Measurements from ENCODE around the gene CCDC88C. TPM values are rescaled to one million over a fixed set of nuclear protein-coding genes. Genes with fewer than 3 reads are reported as not detected.

Gene CCDC88C
- total RNA-seq, 1 donor from 2014 or later: 16.4 TPM

- no peak for TF ChIP-seq CTCF (conservative IDR thresholded peaks at IDR 0.05; ENCODE audit: low read depth, low read length)
- H3K4me3 ChIP-seq (ENCODE audit: low read depth, low read length): no peak overlapping the region
- no peak for DNase-seq (ENCODE audit: low read depth)
These were observed 19.5 kb downstream of the CCDC88C start for GRCh38 chr14:91397965-91398591.

GRCh38 chr14:91396959-91397815 is 20.4 kb downstream of the CCDC88C start:
- DNase-seq (ENCODE audit: low read depth): no peak
- H3K4me3 ChIP-seq (ENCODE audit: low read depth, low read length): no peak overlapping the region

GRCh38 chr14:91396013-91396660 is 21.5 kb downstream of the CCDC88C start:
- no peak overlapping the region for H3K4me3 ChIP-seq (ENCODE audit: low read depth, low read length)
- no peak for DNase-seq (ENCODE audit: low read depth)
- no peak for TF ChIP-seq CTCF (conservative IDR thresholded peaks at IDR 0.05; ENCODE audit: low read depth, low read length)

More at GRCh38 chr14:91396959-91397815, 20.4 kb downstream of the CCDC88C start:
- no peak for TF ChIP-seq CTCF (conservative IDR thresholded peaks at IDR 0.05; ENCODE audit: low read depth, low read length)

- DNase-seq (ENCODE audit: low read depth): no peak
- no peak overlapping the region for H3K4me3 ChIP-seq (ENCODE audit: low read depth, low read length)
- TF ChIP-seq CTCF (conservative IDR thresholded peaks at IDR 0.05; ENCODE audit: low read depth, low read length): no peak
These were observed 22.2 kb downstream of the CCDC88C start for GRCh38 chr14:91395466-91395865.

- DNase-seq (ENCODE audit: low read depth): no peak
- TF ChIP-seq CTCF (conservative IDR thresholded peaks at IDR 0.05; ENCODE audit: low read depth, low read length): no peak
- no peak overlapping the region for H3K4me3 ChIP-seq (ENCODE audit: low read depth, low read length)
These were observed 23.2 kb downstream of the CCDC88C start for GRCh38 chr14:91394105-91395081.

GRCh38 chr14:91392623-91393303 is 24.9 kb downstream of the CCDC88C start:
- no peak overlapping the region for H3K4me3 ChIP-seq (ENCODE audit: low read depth, low read length)

More at GRCh38 chr14:91392623-91393303, 24.9 kb downstream of the CCDC88C start:
- DNase-seq (ENCODE audit: low read depth): no peak
- no peak for TF ChIP-seq CTCF (conservative IDR thresholded peaks at IDR 0.05; ENCODE audit: low read depth, low read length)
